ENCODE results near the gene THAP11. TPM values are rescaled to one million over a fixed set of nuclear protein-coding genes. Genes with fewer than 3 reads are reported as not detected.

THAP11 gene
- total and polyA plus RNA-seq, 2 of the 13 experiments (the other 11 are each of a cell fraction or from before 2014, with no cell fraction given), result 44.2 to 53.4 TPM

- TF ChIP-seq ZNF407 (CRISPR knock-in tag; IDR thresholded peaks at IDR 0.05; ENCODE audit: not compliant biosample characterization), result no peak
- 0 out of 2 replicates have a peak, but pooled peaks have one; percentile 15 for TF ChIP-seq ZNF580 (CRISPR knock-in tag; IDR thresholded peaks at IDR 0.05; ENCODE audit: borderline replicate concordance, low read depth)
- TF ChIP-seq ZSCAN9 (CRISPR knock-in tag; IDR thresholded peaks at IDR 0.05; ENCODE audit: borderline replicate concordance), result no peak
- no peak for TF ChIP-seq TRIM24 (CRISPR knock-in tag; IDR thresholded peaks at IDR 0.05)
- no peak for TF ChIP-seq ZNF674 (CRISPR knock-in tag; IDR thresholded peaks at IDR 0.05; ENCODE audit: low read depth)
- TF ChIP-seq PAX8 (CRISPR knock-in tag; IDR thresholded peaks at IDR 0.05; ENCODE audit: borderline replicate concordance), result no peak
- TF ChIP-seq ZBTB38 (CRISPR knock-in tag; IDR thresholded peaks at IDR 0.05), result no peak
- TF ChIP-seq ZNF770 (CRISPR knock-in tag; IDR thresholded peaks at IDR 0.05), result no peak
- no peak for TF ChIP-seq NFE2 (CRISPR knock-in tag; IDR thresholded peaks at IDR 0.05)
- TF ChIP-seq SP1 (IDR thresholded peaks at IDR 0.05), result no peak
- no peak; the same call in 1 of the 2 replicates for TF ChIP-seq SP1 (CRISPR knock-in tag; IDR thresholded peaks at IDR 0.05)
- TF ChIP-seq EZH2 (conservative IDR thresholded peaks at IDR 0.05; ENCODE audit: low read depth, low read length), result no peak
- no peak for TF ChIP-seq NFIB (CRISPR knock-in tag; IDR thresholded peaks at IDR 0.05; ENCODE audit: borderline replicate concordance)
- TF ChIP-seq BCLAF1 (IDR thresholded peaks at IDR 0.05), result no peak
- TF ChIP-seq FIP1L1 (IDR thresholded peaks at IDR 0.05; ENCODE audit: borderline replicate concordance, insufficient read depth, low read depth, low read length), result 0 out of 2 replicates have a peak, but pooled peaks have one; percentile 39
- no peak for TF ChIP-seq ZNF563 (CRISPR knock-in tag; IDR thresholded peaks at IDR 0.05)
Observed at GRCh38 chr16:67857547-67858233, 15.6 kb downstream of the THAP11 start (continued).

Measured in HepG2 (cell line).